Measurements from ENCODE around the gene GNRH2. TPM values are rescaled to one million over a fixed set of nuclear protein-coding genes. Genes with fewer than 3 reads are reported as not detected.
"Not testable (repeated sequence)": the region's sequence is repeated elsewhere in the genome, so short reads cannot be mapped to it uniquely, and the experiment has no call there.

The GNRH2 gene
- total and polyA plus RNA-seq, 2 donors (not counting 3 experiments of a cell fraction or from before 2014, with no cell fraction given), result 1.9 TPM; not detected in 1

DNA sequence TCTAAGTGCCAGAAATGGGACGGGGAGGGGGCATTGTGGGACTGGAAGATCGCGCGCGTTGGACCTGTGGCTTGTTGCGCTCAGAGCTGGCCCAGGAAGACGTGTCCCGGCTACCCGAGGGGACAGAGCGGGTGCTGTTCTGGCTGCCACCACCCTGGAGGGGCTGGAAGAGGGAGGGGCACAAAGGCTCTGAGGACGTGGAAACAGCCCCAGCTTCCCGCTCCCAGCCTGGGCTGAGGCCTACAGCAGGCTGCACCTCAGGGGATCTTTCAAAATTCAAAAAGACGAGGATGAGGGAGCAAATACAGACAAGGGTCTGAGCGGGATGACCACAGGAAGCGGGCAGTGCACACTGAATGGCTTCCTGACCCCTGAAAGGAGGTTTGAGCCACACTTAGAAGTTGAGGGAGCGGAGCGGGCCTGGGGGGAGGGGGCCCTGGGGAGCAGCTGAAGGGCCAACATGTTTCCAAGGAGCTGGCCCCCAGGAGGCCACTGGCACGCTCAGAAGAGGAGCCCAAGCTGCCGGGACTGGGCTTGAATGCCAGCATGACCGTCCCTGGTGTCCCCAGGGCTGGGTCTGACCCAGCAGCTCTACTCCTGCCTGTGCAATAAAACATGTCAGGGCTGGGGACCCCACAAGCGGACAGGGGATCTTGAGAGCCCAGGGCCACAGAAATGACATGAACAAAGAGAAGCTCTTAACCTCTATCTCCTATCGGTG, 29.3 kb downstream of the GNRH2 start:
- Histone ChIP-seq H3K27ac (ENCODE audit: insufficient read depth, low read depth, low read length) (no peak overlapping the region), H3K36me3 (ENCODE audit: control insufficient read depth in 2 of 2, extremely low read depth in 1 of 2, insufficient read depth in 2 of 2, low read length in 2 of 2) (no peaks in the 10 kb centered on the region), H2AFZ (ENCODE audit: low read depth, low read length) (peak overlapping the region; percentile 25), H3K79me2 (ENCODE audit: control insufficient read depth, insufficient read depth, low read length) (no peaks in the 10 kb centered on the region), H3K9me3 (replicated peaks; ENCODE audit: control insufficient read depth, insufficient read depth, low read length) (no peaks in the 10 kb centered on the region), H3K9ac (replicated peaks; ENCODE audit: extremely low read depth, insufficient read depth, low read length) (no peak overlapping the region), H4K20me1 (replicated peaks; ENCODE audit: control insufficient read depth, extremely low read depth, insufficient read depth, low read length) (no peaks in the 10 kb centered on the region), H3K4me3 (replicated peaks in 1 of 3; ENCODE audit: insufficient read depth in 1 of 3, low read depth in 1 of 3, low read length in 3 of 3) (no peak overlapping the region), H3K9me1 (replicated peaks; ENCODE audit: control insufficient read depth, extremely low read depth, insufficient read depth, low read length) (no peaks in the 10 kb centered on the region), H3K4me1 (ENCODE audit: control insufficient read depth, extremely low read depth, insufficient read depth, low read length) (no peaks in the 10 kb centered on the region), H3K27me3 (ENCODE audit: control insufficient read depth in 2 of 2, insufficient read depth in 2 of 2, low read length in 2 of 2) (peaks cover under 1 to 4% of the 10 kb centered on the region in 2 experiments), H3K4me2 (ENCODE audit: insufficient read depth, low read length) (no peak overlapping the region)
- POLR2A ChIA-PET, result no interaction called here
- TF ChIP-seq GATA2 (IDR thresholded peaks at IDR 0.05; ENCODE audit: insufficient read depth, insufficient read length, low read depth, low read length) (no peak), POLR2AphosphoS5 (IDR thresholded peaks at IDR 0.05; ENCODE audit: insufficient read depth, low read depth, low read length) (no peak), JUN (IDR thresholded peaks at IDR 0.05; ENCODE audit: borderline replicate concordance, insufficient read depth, insufficient read length, low read depth) (no peak), POLR2A (IDR thresholded peaks at IDR 0.05; ENCODE audit: low read depth, low read length) (no peak), FOS (IDR thresholded peaks at IDR 0.05; ENCODE audit: borderline replicate concordance, insufficient read depth, low read length) (no peak), EZH2 (IDR thresholded peaks at IDR 0.05; ENCODE audit: borderline replicate concordance, low read depth, low read length, severe bottlenecking) (no peak), MYC (IDR thresholded peaks at IDR 0.05; ENCODE audit: low read depth, low read length) (no peak)
- TF ChIP-seq, protein P1, sequence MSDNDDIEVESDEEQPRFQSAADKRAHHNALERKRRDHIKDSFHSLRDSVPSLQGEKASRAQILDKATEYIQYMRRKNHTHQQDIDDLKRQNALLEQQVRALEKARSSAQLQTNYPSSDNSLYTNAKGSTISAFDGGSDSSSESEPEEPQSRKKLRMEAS (IDR thresholded peaks at IDR 0.05; ENCODE audit: insufficient read depth, insufficient read length), result no peak
- TF ChIP-seq, protein P2, sequence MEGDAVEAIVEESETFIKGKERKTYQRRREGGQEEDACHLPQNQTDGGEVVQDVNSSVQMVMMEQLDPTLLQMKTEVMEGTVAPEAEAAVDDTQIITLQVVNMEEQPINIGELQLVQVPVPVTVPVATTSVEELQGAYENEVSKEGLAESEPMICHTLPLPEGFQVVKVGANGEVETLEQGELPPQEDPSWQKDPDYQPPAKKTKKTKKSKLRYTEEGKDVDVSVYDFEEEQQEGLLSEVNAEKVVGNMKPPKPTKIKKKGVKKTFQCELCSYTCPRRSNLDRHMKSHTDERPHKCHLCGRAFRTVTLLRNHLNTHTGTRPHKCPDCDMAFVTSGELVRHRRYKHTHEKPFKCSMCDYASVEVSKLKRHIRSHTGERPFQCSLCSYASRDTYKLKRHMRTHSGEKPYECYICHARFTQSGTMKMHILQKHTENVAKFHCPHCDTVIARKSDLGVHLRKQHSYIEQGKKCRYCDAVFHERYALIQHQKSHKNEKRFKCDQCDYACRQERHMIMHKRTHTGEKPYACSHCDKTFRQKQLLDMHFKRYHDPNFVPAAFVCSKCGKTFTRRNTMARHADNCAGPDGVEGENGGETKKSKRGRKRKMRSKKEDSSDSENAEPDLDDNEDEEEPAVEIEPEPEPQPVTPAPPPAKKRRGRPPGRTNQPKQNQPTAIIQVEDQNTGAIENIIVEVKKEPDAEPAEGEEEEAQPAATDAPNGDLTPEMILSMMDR (IDR thresholded peaks at IDR 0.05; ENCODE audit: extremely low read depth in 1 of 2, insufficient read depth in 1 of 2, low read depth in 1 of 2, low read length in 2 of 2), result no peak
- dilution Hi-C loops (cut with MboI; ENCODE audit: extremely low pct_ligation_motif_present, low sequenced_read_pairs), result no loop called here
- intact Hi-C loops (cut with micrococcal nuclease), result no loop called here
- BruUV-seq (replicated peaks), result no TSS peak
- FAIRE-seq (no peak), DNase-seq (ENCODE audit: low read depth, low spot score) (no peak)
- CTCF ChIA-PET, result interaction anchor here (0.7 to 1.8 kb wide), 2 partner anchors 15 to 19 kb away, joined by 4 to 6 read pairs; no protein-coding TSS in a partner anchor

DNA sequence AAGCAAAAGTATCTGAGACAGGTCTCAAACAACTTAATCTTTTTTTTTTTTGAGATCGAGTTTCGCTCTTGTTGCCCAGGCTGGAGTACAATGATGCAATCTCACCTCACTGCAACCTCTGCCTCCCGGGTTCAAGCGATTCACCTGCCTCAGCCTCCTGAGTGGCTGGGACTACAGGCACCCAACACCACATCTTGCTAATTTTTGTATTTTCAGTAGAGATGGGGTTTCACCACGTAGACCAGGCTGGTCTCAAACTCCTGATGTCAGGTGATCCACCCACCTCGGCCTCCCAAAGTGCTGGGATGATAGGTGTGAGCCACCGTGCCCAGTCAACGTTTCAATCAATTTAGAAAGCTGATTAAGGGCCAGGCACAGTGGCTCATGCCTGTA, 29.8 kb downstream of the GNRH2 start:
- H3K4me2 ChIP-seq (ENCODE audit: insufficient read depth, low read length); BruUV-seq (replicated peaks); H3K27ac ChIP-seq (ENCODE audit: insufficient read depth, low read depth, low read length); POLR2A ChIA-PET; H3K27me3 ChIP-seq (ENCODE audit: control insufficient read depth in 2 of 2, insufficient read depth in 2 of 2, low read length in 2 of 2); FAIRE-seq; H4K20me1 ChIP-seq (replicated peaks; ENCODE audit: control insufficient read depth, extremely low read depth, insufficient read depth, low read length); dilution Hi-C loops (cut with MboI; ENCODE audit: extremely low pct_ligation_motif_present, low sequenced_read_pairs); H2AFZ ChIP-seq (ENCODE audit: low read depth, low read length); H3K79me2 ChIP-seq (ENCODE audit: control insufficient read depth, insufficient read depth, low read length); H3K9me3 ChIP-seq (replicated peaks; ENCODE audit: control insufficient read depth, insufficient read depth, low read length); H3K4me1 ChIP-seq (ENCODE audit: control insufficient read depth, extremely low read depth, insufficient read depth, low read length); intact Hi-C loops (cut with micrococcal nuclease); H3K9me1 ChIP-seq (replicated peaks; ENCODE audit: control insufficient read depth, extremely low read depth, insufficient read depth, low read length); H3K9ac ChIP-seq (replicated peaks; ENCODE audit: extremely low read depth, insufficient read depth, low read length); H3K4me3 ChIP-seq (replicated peaks in 1 of 3; ENCODE audit: insufficient read depth in 1 of 3, low read depth in 1 of 3, low read length in 3 of 3); DNase-seq (ENCODE audit: low read depth, low spot score); H3K36me3 ChIP-seq (ENCODE audit: control insufficient read depth in 2 of 2, extremely low read depth in 1 of 2, insufficient read depth in 2 of 2, low read length in 2 of 2): not testable (repeated sequence)
- CTCF ChIA-PET, result interaction anchor here (0.7 to 1.8 kb wide), 2 partner anchors 15 to 20 kb away, joined by 4 to 6 read pairs; no protein-coding TSS in a partner anchor
